Activated naive CD8-positive, alpha-beta T cell treated with anti-CD3 and anti-CD28 coated beads, Interleukin-2, amount 50 U/mL, for 24 hours (primary cell): Measurements from ENCODE around the gene ZBTB47.

Experiments
- ATAC-seq: fragments of 150-1000 bp; cut with Tn5 transposase; one replicate; pipeline ENCODE4 v1.10.0; 2021
- DNase-seq: peaks from one replicate; pipeline ENCODE4 v3.0.0; 2021
- H3K27ac Mint-ChIP-seq: one replicate; pipeline ENCODE4 v1.8.0; 2021; ENCODE audit warnings: mild to moderate bottlenecking, mixed read lengths
- H3K27me3 Mint-ChIP-seq: one replicate; pipeline ENCODE4 v1.8.0; 2021; ENCODE audit warnings: mixed read lengths
- H3K36me3 Mint-ChIP-seq: one replicate; pipeline ENCODE4 v1.8.0; 2021; ENCODE audit warnings: low read depth, mixed read lengths
- H3K4me1 Mint-ChIP-seq: one replicate; pipeline ENCODE4 v1.8.0; 2021; ENCODE audit warnings: mixed read lengths
- H3K4me3 Mint-ChIP-seq: one replicate; pipeline ENCODE4 v1.8.0; 2021; ENCODE audit warnings: mild to moderate bottlenecking, moderate library complexity, mixed read lengths
- H3K9me3 Mint-ChIP-seq: one replicate; pipeline ENCODE4 v1.8.0; 2021; ENCODE audit warnings: mixed read lengths

The ZBTB47 gene

DNA sequence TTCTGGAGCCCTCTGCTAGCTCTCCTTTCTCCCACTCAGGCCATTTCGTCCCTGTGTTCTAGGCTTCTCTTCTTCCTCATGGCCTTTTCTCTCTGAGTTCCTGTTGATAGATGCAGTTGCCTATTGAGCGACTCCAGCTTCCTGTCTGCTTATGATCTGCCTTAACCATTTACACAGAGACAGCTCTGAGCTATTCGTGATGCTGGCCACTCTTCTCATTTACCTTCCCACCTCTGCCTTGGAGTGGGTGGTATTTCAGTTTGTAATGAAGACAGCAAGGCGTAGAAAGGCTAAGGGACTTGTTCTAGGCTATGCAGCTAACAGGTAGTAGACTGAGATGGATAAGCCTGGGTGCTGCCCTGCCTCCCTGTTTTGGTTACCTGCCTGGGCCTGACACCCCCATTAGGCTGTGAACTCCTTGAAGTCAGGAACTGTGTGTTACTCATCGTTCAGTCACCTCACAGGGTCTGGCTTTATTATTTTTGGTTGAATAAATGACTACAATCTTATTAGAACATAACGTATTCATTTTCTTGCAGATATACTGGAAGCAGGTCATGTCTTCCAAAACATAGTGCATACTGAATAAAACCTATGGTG, 12.6 kb upstream of the ZBTB47 start:
- no peak for ATAC-seq
- Mint-ChIP-seq H3K27me3 (no peaks in the 10 kb centered on the region), H3K4me3 (no peak overlapping the region), H3K4me1 (peaks cover 5% of the 10 kb centered on the region), H3K36me3 (peaks cover 46% of the 10 kb centered on the region), H3K27ac (peak overlapping the region; percentile 55), H3K9me3 (no peaks in the 10 kb centered on the region)
- no peak for DNase-seq

DNA sequence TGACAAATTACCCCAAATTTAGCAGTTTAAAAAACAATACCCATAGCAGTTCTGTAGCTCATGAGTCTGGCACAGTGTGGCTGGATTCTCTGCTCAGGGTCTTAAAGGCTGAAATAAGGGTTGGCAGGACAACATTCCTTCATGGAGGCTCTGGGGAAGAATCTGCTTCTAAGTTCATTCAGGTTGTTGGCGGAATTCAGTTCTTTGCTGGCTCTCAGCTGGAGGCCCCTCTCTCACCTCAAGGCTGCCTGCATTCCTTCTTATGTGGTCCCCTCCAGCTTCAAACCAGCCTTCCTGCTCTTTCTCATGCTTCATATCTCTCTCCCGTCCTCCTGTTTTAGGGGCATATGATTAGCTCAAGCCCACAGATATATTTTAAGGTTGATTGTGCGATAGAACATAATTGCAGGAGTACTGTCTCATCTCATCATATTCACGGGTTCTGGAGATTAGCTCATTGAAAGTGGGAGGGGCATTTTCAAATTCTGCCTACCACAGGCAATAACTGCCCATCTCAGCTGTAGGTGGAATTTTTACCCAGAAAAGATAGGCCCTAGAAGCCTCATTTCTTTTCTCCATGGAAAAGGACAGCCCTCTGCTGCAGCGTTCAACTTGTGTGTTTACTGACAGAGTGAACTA, 5.6 kb upstream of the ZBTB47 start:
- Mint-ChIP-seq H3K27ac (peak overlapping the region; percentile 40), H3K27me3 (no peaks in the 10 kb centered on the region), H3K4me3 (no peak overlapping the region), H3K9me3 (no peaks in the 10 kb centered on the region), H3K4me1 (peaks cover 11% of the 10 kb centered on the region), H3K36me3 (peaks cover 35% of the 10 kb centered on the region)
- DNase-seq = no peak
- ATAC-seq = no peak

DNA sequence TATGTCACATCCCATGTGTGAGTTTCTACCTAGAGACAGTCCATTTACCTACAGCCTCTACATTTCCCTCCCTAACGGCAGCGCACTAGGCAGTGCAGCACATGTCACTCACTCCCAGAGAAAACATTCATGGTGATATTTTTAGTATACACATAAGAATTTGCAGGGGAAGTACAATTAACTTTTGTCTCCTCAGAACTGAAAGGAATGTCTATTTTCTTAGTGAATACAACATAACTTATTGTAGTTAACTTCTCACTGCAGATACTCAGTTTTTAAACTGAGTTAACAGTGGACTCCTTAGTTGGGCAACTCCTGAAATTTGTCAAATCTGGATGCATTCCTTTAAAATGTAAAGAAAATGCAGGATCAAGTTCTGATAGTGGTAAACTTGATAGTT, 4.5 kb upstream of the ZBTB47 start:
- Mint-ChIP-seq H3K36me3 (peaks cover 26% of the 10 kb centered on the region), H3K27ac (no peak overlapping the region), H3K4me1 (peaks cover 16% of the 10 kb centered on the region), H3K4me3 (no peak overlapping the region), H3K27me3 (peaks cover 2% of the 10 kb centered on the region), H3K9me3 (no peaks in the 10 kb centered on the region)
- ATAC-seq (no peak), DNase-seq (no peak)

DNA sequence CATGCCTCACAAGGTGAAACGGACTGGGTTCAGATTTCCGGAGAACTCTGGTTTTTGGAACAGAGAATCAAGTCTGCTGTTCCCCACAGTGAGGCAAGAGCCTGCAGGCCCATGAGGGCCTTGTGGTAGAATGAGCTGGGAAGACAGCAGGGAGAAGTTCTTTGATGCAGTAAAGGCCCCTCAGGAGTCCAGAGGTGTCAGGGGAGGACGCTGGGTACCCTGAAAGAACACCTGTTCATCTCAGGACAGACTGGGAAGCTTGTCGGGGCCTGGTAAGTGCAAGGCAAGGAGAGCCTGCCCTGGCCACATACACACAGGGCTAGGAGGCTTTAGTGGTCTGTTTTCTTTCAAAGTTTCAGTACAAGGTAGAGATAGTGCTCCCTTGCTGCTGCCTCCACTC, 3.7 kb upstream of the ZBTB47 start:
- no peaks in the 10 kb centered on the region for H3K9me3 Mint-ChIP-seq
- DNase-seq (no peak), ATAC-seq (no peak)
- H3K27me3 Mint-ChIP-seq = peaks cover 2% of the 10 kb centered on the region
- no peak overlapping the region for H3K4me3 Mint-ChIP-seq
- H3K27ac Mint-ChIP-seq = peak overlapping the region; percentile 8
- peaks cover 22% of the 10 kb centered on the region for H3K36me3 Mint-ChIP-seq
- H3K4me1 Mint-ChIP-seq = peaks cover 16% of the 10 kb centered on the region

DNA sequence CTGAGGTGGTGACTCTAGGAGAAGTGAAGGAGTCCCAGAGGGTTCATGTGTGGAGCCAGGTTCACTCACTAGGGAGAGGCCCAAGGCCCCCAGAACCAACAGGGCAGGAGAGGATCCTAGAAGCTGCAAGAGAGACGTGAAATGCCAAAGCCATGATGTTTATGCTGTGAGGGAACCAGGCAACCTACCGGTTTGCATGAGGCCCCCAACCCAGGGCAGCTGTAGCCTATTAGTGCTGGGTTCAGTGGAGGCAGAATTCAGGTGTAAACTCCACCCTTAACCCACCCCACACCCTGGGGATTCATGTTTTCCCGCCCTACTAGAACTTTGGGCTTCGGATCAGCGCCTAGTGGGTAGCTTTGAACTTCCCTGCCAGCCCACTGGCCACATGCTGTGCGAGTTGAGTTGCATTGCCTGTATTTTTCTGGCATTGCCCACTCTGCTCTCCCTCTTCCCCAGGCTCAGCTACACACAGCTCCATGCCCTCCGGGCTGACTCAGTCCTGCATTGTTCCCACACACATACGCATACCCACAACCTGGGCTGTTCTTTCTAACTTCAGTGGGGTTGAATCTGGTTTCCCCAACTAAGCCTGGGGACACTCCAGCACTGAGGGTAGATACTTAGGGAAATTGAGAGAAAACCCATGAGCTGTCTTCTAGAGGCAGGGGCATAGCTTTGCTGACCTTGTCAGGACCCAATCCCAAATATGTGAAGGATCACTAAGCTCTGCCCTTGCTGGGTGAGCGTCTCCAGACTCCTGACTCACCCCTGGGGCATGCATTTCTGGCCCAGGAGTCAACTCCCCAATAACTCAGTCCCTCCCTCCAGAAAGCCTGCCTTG, 2.0 kb upstream of the ZBTB47 start:
- DNase-seq (no peak), ATAC-seq (no peak)
- H3K9me3 Mint-ChIP-seq = no peaks in the 10 kb centered on the region
- H3K36me3 Mint-ChIP-seq = peaks cover 15% of the 10 kb centered on the region
- peaks cover 12% of the 10 kb centered on the region for H3K4me1 Mint-ChIP-seq
- H3K4me3 Mint-ChIP-seq = no peak overlapping the region
- peaks cover 2% of the 10 kb centered on the region for H3K27me3 Mint-ChIP-seq
- no peak overlapping the region for H3K27ac Mint-ChIP-seq

- H3K4me1 Mint-ChIP-seq = peaks cover 6% of the 10 kb centered on the region
- ATAC-seq = no peak
- H3K9me3 Mint-ChIP-seq = no peaks in the 10 kb centered on the region
- H3K27me3 Mint-ChIP-seq = peaks cover 2% of the 10 kb centered on the region
- no peak overlapping the region for H3K4me3 Mint-ChIP-seq
- H3K36me3 Mint-ChIP-seq = peaks cover 10% of the 10 kb centered on the region
- DNase-seq = no peak
- H3K27ac Mint-ChIP-seq = no peak overlapping the region
Measured at GRCh38 chr3:42652251-42652610, 1.3 kb upstream of the ZBTB47 start.

GRCh38 chr3:42652611-42653302, 740 bp upstream of the ZBTB47 start:
- Mint-ChIP-seq H3K9me3 (no peaks in the 10 kb centered on the region), H3K4me3 (peak overlapping the region; percentile 39), H3K27ac (no peak overlapping the region), H3K4me1 (peaks cover 5% of the 10 kb centered on the region), H3K36me3 (peaks cover 8% of the 10 kb centered on the region), H3K27me3 (peaks cover 2% of the 10 kb centered on the region)
- DNase-seq (no peak), ATAC-seq (no peak)

DNA sequence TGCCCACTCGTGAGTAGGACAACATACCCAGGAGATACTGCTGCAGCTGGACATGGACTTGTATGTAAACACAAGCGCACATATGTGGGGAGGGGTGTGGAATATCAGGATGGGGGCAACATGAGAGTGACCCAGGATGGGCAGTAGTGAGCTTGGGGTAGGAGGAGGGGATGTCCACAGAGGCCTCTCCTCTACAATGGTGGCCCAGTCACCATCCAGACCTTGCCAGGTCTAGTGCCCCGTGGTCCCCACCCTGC, 266 bp upstream of the ZBTB47 start:
- peaks cover 2% of the 10 kb centered on the region for H3K27me3 Mint-ChIP-seq
- peaks cover 6% of the 10 kb centered on the region for H3K36me3 Mint-ChIP-seq
- H3K9me3 Mint-ChIP-seq = no peaks in the 10 kb centered on the region
- peak overlapping the region; percentile 39 for H3K4me3 Mint-ChIP-seq
- peaks cover 5% of the 10 kb centered on the region for H3K4me1 Mint-ChIP-seq
- no peak overlapping the region for H3K27ac Mint-ChIP-seq
- no peak for ATAC-seq
- DNase-seq = no peak

GRCh38 chr3:42654331-42655201, 1.1 kb downstream of the ZBTB47 start:
- H3K4me3 Mint-ChIP-seq = no peak overlapping the region
- no peaks in the 10 kb centered on the region for H3K9me3 Mint-ChIP-seq
- peaks cover 5% of the 10 kb centered on the region for H3K4me1 Mint-ChIP-seq
- no peak overlapping the region for H3K27ac Mint-ChIP-seq
- no peak for DNase-seq
- peak; percentile 15 for ATAC-seq
- peaks cover 2% of the 10 kb centered on the region for H3K27me3 Mint-ChIP-seq
- H3K36me3 Mint-ChIP-seq = no peaks in the 10 kb centered on the region

DNA sequence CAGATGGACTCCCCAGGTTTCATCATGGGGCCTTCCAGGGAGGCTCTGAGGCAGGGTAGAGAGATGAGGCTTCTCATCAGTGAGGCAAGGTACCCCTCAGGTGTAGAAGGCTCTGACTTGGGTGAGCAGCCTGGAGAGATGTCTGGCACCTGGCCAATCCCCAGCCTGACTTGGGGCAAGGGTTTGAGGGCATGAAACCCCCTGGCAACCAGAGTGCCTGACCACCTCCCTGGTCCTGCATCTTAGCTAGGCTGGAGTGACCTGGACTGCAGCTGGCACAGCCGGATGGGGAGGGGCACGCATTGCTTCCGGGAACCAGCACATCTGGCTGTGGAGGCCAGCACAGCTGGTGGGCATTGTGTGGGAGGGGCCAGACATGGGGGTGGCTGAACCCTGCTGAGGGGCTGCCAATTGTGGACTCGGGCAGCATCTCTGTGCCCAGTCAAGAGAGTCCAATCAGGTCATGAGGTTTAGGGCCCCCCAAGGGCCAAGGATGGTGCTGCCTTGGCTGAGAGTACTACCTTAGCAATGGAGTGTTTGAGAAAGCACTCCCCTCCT, 1.9 kb downstream of the ZBTB47 start:
- no peak overlapping the region for H3K4me3 Mint-ChIP-seq
- H3K36me3 Mint-ChIP-seq = no peaks in the 10 kb centered on the region
- no peaks in the 10 kb centered on the region for H3K9me3 Mint-ChIP-seq
- H3K27me3 Mint-ChIP-seq = peaks cover 2% of the 10 kb centered on the region
- ATAC-seq = no peak
- peaks cover 5% of the 10 kb centered on the region for H3K4me1 Mint-ChIP-seq
- H3K27ac Mint-ChIP-seq = no peak overlapping the region
- no peak for DNase-seq

- H3K27me3 Mint-ChIP-seq = peaks cover 2% of the 10 kb centered on the region
- peaks cover 5% of the 10 kb centered on the region for H3K4me1 Mint-ChIP-seq
- ATAC-seq = no peak
- no peak overlapping the region for H3K4me3 Mint-ChIP-seq
- no peak for DNase-seq
- H3K36me3 Mint-ChIP-seq = no peaks in the 10 kb centered on the region
- H3K27ac Mint-ChIP-seq = no peak overlapping the region
- no peaks in the 10 kb centered on the region for H3K9me3 Mint-ChIP-seq
Measured at GRCh38 chr3:42655980-42656679, 2.6 kb downstream of the ZBTB47 start.

DNA sequence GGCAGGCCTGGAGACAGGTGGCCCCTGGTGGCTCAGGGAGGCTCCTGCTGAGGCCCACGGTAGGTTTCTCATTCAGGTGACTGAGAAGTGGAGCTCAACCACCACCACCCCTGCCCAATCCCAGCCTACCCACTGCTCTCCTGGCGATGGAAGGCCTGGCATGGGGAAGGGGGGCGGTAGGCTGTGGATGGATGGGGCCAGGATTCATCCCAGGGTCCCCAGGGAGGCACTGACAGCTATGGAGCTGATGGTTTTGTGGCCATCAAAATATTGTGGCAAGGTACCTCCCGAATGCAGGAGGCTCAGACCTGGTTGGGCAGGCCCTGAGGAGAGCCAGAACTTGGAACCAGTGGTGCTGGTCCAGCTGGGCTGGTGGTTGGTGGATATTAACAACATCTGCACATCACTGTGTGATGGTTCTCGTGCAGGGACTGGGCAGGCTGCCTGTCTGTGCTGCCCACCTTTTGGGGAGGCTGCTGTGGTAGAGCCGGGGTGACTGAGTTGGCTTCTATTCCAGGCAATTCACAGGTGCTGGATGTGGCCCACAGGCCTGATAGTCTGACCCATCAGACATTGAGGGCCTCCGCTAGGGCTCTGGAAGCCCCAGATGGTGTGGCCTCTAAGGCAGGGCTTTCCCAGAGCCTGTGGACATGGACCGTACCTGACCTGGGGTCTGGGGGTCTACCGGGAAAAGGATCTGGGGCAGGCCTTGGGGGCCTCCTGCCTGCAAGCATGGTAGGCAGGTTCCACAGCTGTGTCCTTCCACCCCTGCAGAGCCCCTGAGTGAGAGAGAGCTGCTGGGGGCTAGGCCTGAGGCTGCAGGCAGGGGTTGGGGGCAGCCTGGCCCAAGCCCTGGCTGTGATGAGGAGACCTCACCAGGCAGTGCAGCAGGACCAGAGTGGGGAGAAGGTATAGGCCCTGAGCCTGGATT, 3.4 kb downstream of the ZBTB47 start:
- DNase-seq = no peak
- peaks cover 2% of the 10 kb centered on the region for H3K27me3 Mint-ChIP-seq
- H3K9me3 Mint-ChIP-seq = no peaks in the 10 kb centered on the region
- ATAC-seq = no peak
- no peak overlapping the region for H3K27ac Mint-ChIP-seq
- H3K4me1 Mint-ChIP-seq = peaks cover 5% of the 10 kb centered on the region
- H3K4me3 Mint-ChIP-seq = no peak overlapping the region
- H3K36me3 Mint-ChIP-seq = no peaks in the 10 kb centered on the region

GRCh38 chr3:42657675-42658074, 4.2 kb downstream of the ZBTB47 start:
- Mint-ChIP-seq H3K4me3 (no peak overlapping the region), H3K36me3 (no peaks in the 10 kb centered on the region), H3K4me1 (peaks cover 5% of the 10 kb centered on the region), H3K27me3 (peaks cover 2% of the 10 kb centered on the region), H3K27ac (no peak overlapping the region), H3K9me3 (no peaks in the 10 kb centered on the region)
- DNase-seq (no peak), ATAC-seq (no peak)
